ENCODE results near the gene MYL9.

DNA sequence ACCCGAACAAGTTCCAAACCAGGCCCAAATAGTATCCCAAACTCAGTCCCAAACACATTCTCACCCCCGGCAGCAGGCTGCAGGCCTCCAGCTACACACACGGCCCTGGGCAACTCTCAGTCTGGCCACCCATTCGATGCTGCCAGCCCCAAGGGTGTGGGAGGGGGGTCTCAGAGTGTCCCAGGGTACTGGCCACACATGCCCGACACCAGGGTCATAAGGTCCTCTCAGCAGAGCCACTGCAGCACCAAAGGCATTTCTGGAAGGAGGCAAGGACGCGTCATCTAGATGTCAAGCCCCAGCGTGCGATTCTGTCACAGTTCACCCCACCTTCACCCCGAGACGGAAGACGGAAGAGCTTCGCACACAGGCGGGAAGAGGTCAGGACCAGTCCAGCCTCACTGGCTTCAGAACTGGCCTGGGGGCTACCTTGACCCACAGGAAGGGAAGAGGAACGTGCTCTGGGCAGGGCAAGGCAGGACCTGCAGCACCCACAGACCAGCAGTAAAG is 9.5 kb downstream of the MYL9 start:
- TF ChIP-seq, protein P1, sequence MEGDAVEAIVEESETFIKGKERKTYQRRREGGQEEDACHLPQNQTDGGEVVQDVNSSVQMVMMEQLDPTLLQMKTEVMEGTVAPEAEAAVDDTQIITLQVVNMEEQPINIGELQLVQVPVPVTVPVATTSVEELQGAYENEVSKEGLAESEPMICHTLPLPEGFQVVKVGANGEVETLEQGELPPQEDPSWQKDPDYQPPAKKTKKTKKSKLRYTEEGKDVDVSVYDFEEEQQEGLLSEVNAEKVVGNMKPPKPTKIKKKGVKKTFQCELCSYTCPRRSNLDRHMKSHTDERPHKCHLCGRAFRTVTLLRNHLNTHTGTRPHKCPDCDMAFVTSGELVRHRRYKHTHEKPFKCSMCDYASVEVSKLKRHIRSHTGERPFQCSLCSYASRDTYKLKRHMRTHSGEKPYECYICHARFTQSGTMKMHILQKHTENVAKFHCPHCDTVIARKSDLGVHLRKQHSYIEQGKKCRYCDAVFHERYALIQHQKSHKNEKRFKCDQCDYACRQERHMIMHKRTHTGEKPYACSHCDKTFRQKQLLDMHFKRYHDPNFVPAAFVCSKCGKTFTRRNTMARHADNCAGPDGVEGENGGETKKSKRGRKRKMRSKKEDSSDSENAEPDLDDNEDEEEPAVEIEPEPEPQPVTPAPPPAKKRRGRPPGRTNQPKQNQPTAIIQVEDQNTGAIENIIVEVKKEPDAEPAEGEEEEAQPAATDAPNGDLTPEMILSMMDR (IDR thresholded peaks at IDR 0.05): no peak
- no peak for TF ChIP-seq POLR2A (IDR thresholded peaks at IDR 0.05)
